ENCODE data around the gene SEMA4D.

The SEMA4D gene

DNA sequence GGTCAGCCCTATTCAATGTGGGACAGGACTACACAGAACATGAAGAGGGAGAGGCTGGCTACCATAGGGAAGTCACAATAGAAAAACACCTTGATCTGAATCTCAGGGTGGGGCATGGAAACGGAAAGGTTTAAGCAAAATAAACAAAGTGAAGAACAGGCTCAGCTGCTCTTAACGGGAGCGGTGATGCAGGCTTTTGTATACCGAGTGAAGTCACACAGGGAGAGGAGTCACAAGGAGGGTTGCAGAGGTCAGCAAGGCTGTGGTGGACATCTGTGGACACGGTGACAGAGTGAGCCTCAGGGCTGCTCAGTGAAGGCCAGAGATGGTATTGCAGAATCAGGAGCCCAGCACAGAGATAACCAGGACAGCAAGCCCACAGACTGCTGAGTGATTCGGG, 30.6 kb upstream of the SEMA4D start:
- TF ChIP-seq, protein P1, sequence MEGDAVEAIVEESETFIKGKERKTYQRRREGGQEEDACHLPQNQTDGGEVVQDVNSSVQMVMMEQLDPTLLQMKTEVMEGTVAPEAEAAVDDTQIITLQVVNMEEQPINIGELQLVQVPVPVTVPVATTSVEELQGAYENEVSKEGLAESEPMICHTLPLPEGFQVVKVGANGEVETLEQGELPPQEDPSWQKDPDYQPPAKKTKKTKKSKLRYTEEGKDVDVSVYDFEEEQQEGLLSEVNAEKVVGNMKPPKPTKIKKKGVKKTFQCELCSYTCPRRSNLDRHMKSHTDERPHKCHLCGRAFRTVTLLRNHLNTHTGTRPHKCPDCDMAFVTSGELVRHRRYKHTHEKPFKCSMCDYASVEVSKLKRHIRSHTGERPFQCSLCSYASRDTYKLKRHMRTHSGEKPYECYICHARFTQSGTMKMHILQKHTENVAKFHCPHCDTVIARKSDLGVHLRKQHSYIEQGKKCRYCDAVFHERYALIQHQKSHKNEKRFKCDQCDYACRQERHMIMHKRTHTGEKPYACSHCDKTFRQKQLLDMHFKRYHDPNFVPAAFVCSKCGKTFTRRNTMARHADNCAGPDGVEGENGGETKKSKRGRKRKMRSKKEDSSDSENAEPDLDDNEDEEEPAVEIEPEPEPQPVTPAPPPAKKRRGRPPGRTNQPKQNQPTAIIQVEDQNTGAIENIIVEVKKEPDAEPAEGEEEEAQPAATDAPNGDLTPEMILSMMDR (conservative IDR thresholded peaks at IDR 0.05) = no peak
- no peak overlapping the region for H3K27ac ChIP-seq

DNA sequence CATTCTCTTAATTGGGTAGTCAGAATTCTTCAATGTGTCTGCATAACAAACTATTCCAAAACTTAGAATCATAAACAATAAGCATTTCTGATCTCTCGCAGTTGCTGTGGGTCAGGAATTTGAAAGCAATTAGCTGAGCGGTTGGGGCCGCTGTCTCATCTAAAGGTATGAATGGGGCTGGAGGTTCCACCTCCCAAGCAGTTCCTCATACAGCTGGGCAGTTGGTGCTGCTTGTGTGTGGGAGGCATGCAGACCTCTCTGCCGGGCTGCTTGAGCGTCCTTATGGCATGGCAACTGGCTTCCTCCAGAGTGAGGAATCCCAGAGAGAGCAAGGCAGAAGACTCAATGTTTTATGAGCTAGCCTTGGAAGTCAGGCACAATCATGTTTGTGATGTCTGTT, 30.2 kb upstream of the SEMA4D start:
- no peak overlapping the region for H3K27ac ChIP-seq
- TF ChIP-seq, protein P1 (conservative IDR thresholded peaks at IDR 0.05) = no peak

DNA sequence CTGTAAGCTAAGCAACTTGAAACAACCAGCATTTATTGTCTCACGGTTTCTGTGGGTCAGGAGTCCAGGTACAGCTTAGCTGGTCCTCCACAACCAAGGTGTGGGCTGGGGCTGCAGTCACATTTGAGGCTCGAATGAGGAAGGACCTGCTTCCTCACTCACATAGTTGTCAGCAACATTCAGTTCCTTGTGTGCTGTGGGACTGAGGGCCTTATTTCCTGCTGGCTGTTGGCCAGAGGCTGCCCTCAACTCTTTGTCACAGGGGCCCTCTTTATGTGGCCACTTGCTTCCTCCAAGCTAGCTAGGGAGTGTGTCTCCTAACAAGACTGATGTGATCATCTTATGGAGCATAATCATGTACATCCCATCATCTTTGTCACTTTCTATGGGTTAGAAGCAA, 29.2 kb upstream of the SEMA4D start:
- H3K27ac ChIP-seq = no peak overlapping the region
- TF ChIP-seq, protein P1 (conservative IDR thresholded peaks at IDR 0.05) = no peak

DNA sequence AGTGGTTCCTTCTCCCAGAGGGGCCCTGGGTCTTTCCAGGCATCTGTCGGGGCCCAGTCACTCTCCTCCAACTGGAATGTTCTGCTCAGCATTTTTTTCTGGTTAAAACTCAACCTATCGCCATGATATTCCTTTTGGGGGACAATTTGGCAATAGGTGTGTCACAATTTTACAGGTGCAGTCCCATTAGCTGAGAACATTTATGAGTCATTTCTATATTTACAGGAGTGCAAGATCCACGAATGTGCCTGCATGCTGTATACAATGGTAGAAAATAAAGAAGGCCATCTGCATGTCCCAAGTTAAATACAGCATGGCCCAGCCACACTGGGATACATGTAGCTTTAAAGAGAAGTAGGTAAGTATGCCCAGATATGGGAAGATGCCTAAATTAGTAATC, 28.8 kb upstream of the SEMA4D start:
- TF ChIP-seq, protein P1 (conservative IDR thresholded peaks at IDR 0.05) = no peak
- H3K27ac ChIP-seq = no peak overlapping the region

DNA sequence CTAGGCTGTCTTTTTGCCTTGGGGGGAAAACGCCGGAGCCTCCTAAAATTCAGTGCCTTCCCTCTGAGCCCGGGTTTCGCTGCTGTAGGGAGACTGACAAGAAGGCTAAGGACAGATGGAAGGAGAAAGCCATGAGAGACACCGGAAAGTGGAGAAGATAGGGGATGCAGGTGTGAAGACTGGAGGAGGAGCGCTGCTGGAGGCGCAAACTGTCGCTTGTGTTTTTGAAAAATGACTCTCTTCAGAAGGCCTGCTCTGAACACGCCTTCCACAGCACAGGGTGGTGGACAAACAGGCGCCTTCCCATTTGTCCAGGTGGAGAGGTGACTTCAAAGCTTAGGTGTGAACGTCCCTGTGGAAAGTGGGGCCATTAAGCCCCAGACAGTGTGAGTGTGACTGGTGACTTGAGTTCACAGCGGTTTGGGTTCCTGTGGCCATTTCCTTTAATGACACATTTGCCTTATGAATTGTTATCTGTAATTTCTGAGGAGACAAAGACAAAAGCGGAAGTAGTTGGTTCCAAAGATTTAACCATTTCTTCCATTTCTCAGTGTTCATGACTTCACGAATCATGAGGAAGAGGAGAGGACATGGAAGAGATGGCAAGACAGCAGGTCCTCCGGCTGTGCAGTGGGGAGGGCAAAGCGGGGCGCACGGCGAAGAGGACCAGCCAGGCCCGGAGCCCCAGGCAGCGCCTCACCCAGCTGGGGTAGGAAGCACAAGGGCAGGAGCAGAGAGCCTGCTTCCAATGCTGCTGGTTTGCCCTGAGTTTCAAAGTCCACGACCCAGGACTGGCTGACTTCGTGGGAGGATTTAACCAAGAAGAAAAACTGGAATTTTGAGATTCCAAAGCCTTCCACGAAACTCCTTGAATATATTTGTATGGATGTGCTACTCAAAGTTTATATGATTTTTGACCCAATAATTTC, 27.8 kb upstream of the SEMA4D start:
- no peak overlapping the region for H3K27ac ChIP-seq
- TF ChIP-seq, protein P1 (conservative IDR thresholded peaks at IDR 0.05) = no peak

DNA sequence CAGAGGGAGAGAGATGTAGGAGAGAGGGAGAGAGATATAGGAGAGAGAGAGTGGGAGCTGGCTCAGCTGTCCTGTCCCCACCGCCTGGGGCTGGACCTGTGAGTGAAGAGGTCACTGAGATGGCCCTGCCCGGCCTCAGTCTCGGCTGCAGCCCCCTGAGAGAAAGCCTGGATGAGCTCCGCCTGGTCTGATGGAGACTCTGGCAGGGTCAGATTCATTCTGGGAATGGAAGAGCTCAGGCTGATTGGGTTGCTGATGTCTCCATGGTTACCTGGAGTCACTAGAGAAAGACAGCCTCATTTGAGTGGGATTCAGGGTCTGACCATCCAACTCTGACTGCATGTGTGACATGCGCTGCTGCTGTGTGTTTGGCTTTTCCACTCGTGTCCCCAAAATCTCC, 27.1 kb upstream of the SEMA4D start:
- TF ChIP-seq, protein P1 (conservative IDR thresholded peaks at IDR 0.05) = no peak
- H3K27ac ChIP-seq = no peak overlapping the region

DNA sequence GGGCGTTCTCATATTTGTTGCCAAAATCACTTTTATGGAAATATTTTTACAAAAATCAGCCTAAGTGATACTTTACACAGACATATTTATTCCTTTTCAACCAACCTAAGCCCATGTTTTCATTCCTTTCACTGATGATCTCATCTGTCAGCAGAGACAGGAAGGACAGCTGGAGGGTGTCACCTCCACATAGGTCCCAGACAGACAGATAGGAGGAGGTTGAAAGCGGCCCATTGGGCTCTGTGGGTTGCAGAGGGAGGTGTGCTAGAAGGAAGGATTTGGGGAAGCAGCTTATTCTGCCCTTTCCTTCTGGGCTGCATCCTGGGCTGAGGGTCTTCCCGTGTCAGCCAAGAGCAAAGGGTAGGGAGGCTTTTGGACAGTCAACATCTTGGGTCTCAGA, 26.0 kb upstream of the SEMA4D start:
- H3K27ac ChIP-seq = no peak overlapping the region
- TF ChIP-seq, protein P1 (conservative IDR thresholded peaks at IDR 0.05) = no peak

Measured in VCaP (cell line).